SKM-1 treated with dmso at 0.1 percent for 144 hours (cell line): ENCODE measurements around the gene MOV10.

Source experiments
- DNase-seq: peaks from one replicate; lab custom pipeline; 2025; ENCODE audit not compliant: unreplicated experiment; lab: John Stamatoyannopoulos, UW

Gene MOV10

GRCh38 chr1:112674986-112675727, 698 bp downstream of the MOV10 start:
- no peak for DNase-seq

GRCh38 chr1:112675728-112676381, 1.4 kb downstream of the MOV10 start:
- no peak for DNase-seq

- no peak for DNase-seq
These were observed 2.1 kb downstream of the MOV10 start for GRCh38 chr1:112676543-112676942.

- no peak for DNase-seq
These were observed 3.0 kb downstream of the MOV10 start for GRCh38 chr1:112677501-112677900.

- no peak for DNase-seq
These were observed 4.1 kb downstream of the MOV10 start for GRCh38 chr1:112678605-112679004.

- no peak for DNase-seq
These were observed 11.5 kb downstream of the MOV10 start for GRCh38 chr1:112685913-112686312.

- DNase-seq, result no peak
These were observed 12.0 kb downstream of the MOV10 start for GRCh38 chr1:112686417-112686816.

- no peak for DNase-seq
These were observed 12.4 kb downstream of the MOV10 start for GRCh38 chr1:112686835-112687234.

- no peak for DNase-seq
These were observed 12.9 kb downstream of the MOV10 start for GRCh38 chr1:112687361-112687760.

- no peak for DNase-seq
These were observed 13.5 kb downstream of the MOV10 start for GRCh38 chr1:112687785-112688496.

GRCh38 chr1:112688781-112689193, 14.3 kb downstream of the MOV10 start:
- DNase-seq, result no peak

- DNase-seq, result no peak
These were observed 14.9 kb downstream of the MOV10 start for GRCh38 chr1:112689196-112689841.

GRCh38 chr1:112689842-112690237, 15.4 kb downstream of the MOV10 start:
- no peak for DNase-seq

- DNase-seq, result no peak
These were observed 18.2 kb downstream of the MOV10 start for GRCh38 chr1:112692681-112693080.

- no peak for DNase-seq
These were observed 19.4 kb downstream of the MOV10 start for GRCh38 chr1:112693821-112694220.

GRCh38 chr1:112694363-112694929, 20.0 kb downstream of the MOV10 start:
- no peak for DNase-seq

- no peak for DNase-seq
These were observed 20.8 kb downstream of the MOV10 start for GRCh38 chr1:112695276-112695675.

GRCh38 chr1:112696578-112697314, 22.3 kb downstream of the MOV10 start:
- DNase-seq, result no peak

- DNase-seq, result no peak
These were observed 23.3 kb downstream of the MOV10 start for GRCh38 chr1:112697781-112698201.
